ENCODE results near the gene ABCD2.

GRCh38 chr12:39627914-39628313, 8.3 kb upstream of the ABCD2 start:
- TF ChIP-seq ZFX (IDR thresholded peaks at IDR 0.05) (no peak), SIN3A (IDR thresholded peaks at IDR 0.05; ENCODE audit: low read depth) (no peak), POLR2AphosphoS5 (IDR thresholded peaks at IDR 0.05; ENCODE audit: low read depth, low read length) (no peak), TCF7L2 (IDR thresholded peaks at IDR 0.05; ENCODE audit: borderline replicate concordance, extremely low read depth, insufficient read depth, insufficient read length) (no peak), MAX (IDR thresholded peaks at IDR 0.05) (no peak), EZH2 (IDR thresholded peaks at IDR 0.05) (no peak), POLR2A (IDR thresholded peaks at IDR 0.05; ENCODE audit: borderline replicate concordance, extremely low read depth, insufficient read depth, insufficient read length) (no peak), SP1 (IDR thresholded peaks at IDR 0.05; ENCODE audit: low read depth) (no peak), RAD21 (IDR thresholded peaks at IDR 0.05; ENCODE audit: low read depth) (no peak), YY1 (IDR thresholded peaks at IDR 0.05; ENCODE audit: extremely low read depth, insufficient replicate concordance, low read depth, low read length) (no peak), ZNF274 (IDR thresholded peaks at IDR 0.05; ENCODE audit: low read depth, low read length) (no peak)
- TF ChIP-seq, protein P1, sequence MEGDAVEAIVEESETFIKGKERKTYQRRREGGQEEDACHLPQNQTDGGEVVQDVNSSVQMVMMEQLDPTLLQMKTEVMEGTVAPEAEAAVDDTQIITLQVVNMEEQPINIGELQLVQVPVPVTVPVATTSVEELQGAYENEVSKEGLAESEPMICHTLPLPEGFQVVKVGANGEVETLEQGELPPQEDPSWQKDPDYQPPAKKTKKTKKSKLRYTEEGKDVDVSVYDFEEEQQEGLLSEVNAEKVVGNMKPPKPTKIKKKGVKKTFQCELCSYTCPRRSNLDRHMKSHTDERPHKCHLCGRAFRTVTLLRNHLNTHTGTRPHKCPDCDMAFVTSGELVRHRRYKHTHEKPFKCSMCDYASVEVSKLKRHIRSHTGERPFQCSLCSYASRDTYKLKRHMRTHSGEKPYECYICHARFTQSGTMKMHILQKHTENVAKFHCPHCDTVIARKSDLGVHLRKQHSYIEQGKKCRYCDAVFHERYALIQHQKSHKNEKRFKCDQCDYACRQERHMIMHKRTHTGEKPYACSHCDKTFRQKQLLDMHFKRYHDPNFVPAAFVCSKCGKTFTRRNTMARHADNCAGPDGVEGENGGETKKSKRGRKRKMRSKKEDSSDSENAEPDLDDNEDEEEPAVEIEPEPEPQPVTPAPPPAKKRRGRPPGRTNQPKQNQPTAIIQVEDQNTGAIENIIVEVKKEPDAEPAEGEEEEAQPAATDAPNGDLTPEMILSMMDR (IDR thresholded peaks at IDR 0.05 in 2 of 3, conservative IDR thresholded peaks at IDR 0.05 in 1 of 3; ENCODE audit: borderline replicate concordance in 1 of 3, insufficient read depth in 1 of 3, low read depth in 2 of 3, low read length in 2 of 3) = no peak
- TF ChIP-seq, protein P2, sequence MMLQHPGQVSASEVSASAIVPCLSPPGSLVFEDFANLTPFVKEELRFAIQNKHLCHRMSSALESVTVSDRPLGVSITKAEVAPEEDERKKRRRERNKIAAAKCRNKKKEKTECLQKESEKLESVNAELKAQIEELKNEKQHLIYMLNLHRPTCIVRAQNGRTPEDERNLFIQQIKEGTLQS (IDR thresholded peaks at IDR 0.05) = no peak
